Astrocyte (in vitro differentiated cells and primary cell): ENCODE measurements around the gene CYLD. TPM values are rescaled to one million over a fixed set of nuclear protein-coding genes. Genes with fewer than 3 reads are reported as not detected.

Experiments used
- DNase-seq: peaks from one replicate; pipeline ENCODE4 v3.0.0-alpha.2; 2010; ENCODE audit warnings: low read depth
- FAIRE-seq: peaks from 2 replicates; lab custom pipeline; 2011; peaks lifted over from hg19 to GRCh38; lab: Jason Lieb, UNC
- H2AFZ ChIP-seq: 2 replicates; pipeline ENCODE4 v1.6.0; 2012; ENCODE audit warnings: low read depth, low read length, inconsistent platforms
- H3K27ac ChIP-seq: 2 replicates; pipeline ENCODE4 v1.5.1; 2011; ENCODE audit warnings: low read depth, low read length, inconsistent platforms
- H3K27me3 ChIP-seq: 2 replicates; pipeline ENCODE4 v1.6.0; 2011; ENCODE audit warnings: low read length, inconsistent platforms; ENCODE audit not compliant: insufficient read depth
- H3K36me3 ChIP-seq: 2 replicates; pipeline ENCODE4 v1.5.1; 2011; ENCODE audit warnings: low read length, inconsistent platforms; ENCODE audit not compliant: insufficient read depth
- H3K4me1 ChIP-seq: 2 replicates; pipeline ENCODE4 v1.5.1; 2011; ENCODE audit warnings: low read length, inconsistent platforms; ENCODE audit not compliant: insufficient read depth
- H3K4me2 ChIP-seq: 2 replicates; pipeline ENCODE4 v1.6.0; 2012; ENCODE audit warnings: low read length, inconsistent platforms
- H3K4me3 ChIP-seq: 2 replicates; pipeline ENCODE4 v1.5.1; 2011; ENCODE audit warnings: low read depth, mild to moderate bottlenecking, low read length, inconsistent platforms; ENCODE audit not compliant: insufficient read depth
- H3K79me2 ChIP-seq: 2 replicates; pipeline ENCODE4 v1.6.0; 2012; ENCODE audit warnings: mild to moderate bottlenecking, low read length, inconsistent platforms; ENCODE audit not compliant: insufficient read depth
- H3K9ac ChIP-seq: 2 replicates; pipeline ENCODE4 v1.6.0; 2012; ENCODE audit warnings: mild to moderate bottlenecking, low read length, inconsistent platforms
- H3K9me3 ChIP-seq: 2 replicates; pipeline ENCODE4 v1.5.1; 2012; ENCODE audit warnings: low read depth, mild to moderate bottlenecking, low read length, inconsistent platforms; ENCODE audit not compliant: insufficient read depth
- H4K20me1 ChIP-seq: 2 replicates; pipeline ENCODE4 v1.6.0; 2012; ENCODE audit warnings: low read length, inconsistent platforms; ENCODE audit not compliant: insufficient read depth
- H3K27ac Mint-ChIP-seq: one replicate; pipeline ENCODE4 v1.8.0; 2021; ENCODE audit warnings: mild to moderate bottlenecking, mixed read lengths; ENCODE audit not compliant: unreplicated experiment
- H3K27me3 Mint-ChIP-seq: one replicate; pipeline ENCODE4 v1.8.0; 2021; ENCODE audit warnings: low read depth, mixed read lengths; ENCODE audit not compliant: unreplicated experiment
- H3K36me3 Mint-ChIP-seq: one replicate; pipeline ENCODE4 v1.8.0; 2021; ENCODE audit warnings: low read depth, mixed read lengths; ENCODE audit not compliant: unreplicated experiment
- H3K4me1 Mint-ChIP-seq: one replicate; pipeline ENCODE4 v1.8.0; 2021; ENCODE audit warnings: low read depth, mixed read lengths; ENCODE audit not compliant: unreplicated experiment
- H3K4me3 Mint-ChIP-seq: one replicate; pipeline ENCODE4 v1.8.0; 2021; ENCODE audit warnings: mild to moderate bottlenecking, moderate library complexity, mixed read lengths; ENCODE audit not compliant: unreplicated experiment
- H3K9me3 Mint-ChIP-seq: one replicate; pipeline ENCODE4 v1.8.0; 2021; ENCODE audit warnings: mild to moderate bottlenecking, mixed read lengths; ENCODE audit not compliant: unreplicated experiment
- EZH2 ChIP-seq: IDR thresholded peaks from 2 replicates; pipeline ENCODE4 v1.6.1; 2012; ENCODE audit warnings: mild to moderate bottlenecking, low read length, inconsistent platforms; ENCODE audit not compliant: insufficient read depth
- total RNA-seq: library from RNA; stranded (reverse); gene quantifications from 2 replicates; pipeline ENCODE4 v1.2.1, GENCODE V29; 2021
- TF ChIP-seq, protein P1 (sequence below): IDR thresholded peaks from 2 replicates; pipeline ENCODE4 v1.5.1; 2011; ENCODE audit warnings: low read depth, mild to moderate bottlenecking, inconsistent platforms, low read length, moderate library complexity; ENCODE audit not compliant: insufficient read depth

The CYLD gene
- total RNA-seq, 1 donor from 2014 or later: 34.2 TPM

DNA sequence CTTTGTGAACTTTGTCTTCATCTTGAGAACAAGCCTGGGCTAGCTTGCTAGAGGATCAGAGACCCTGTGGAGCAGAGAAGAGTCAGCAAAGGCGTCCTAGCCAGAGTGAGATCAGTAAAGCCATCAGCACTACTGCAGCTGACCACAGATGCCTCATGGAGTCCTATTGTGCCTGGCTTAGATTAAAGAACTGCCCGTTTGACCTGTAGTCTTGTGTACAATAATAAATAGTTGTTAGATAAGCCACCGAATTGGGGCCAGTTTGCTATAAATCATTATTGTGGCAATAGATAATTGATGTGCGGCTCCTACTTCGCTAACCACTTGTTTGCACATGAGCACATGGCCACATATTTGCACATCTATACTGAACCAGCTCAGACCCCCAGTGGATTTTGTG, 103.0 kb downstream of the CYLD start:
- no peaks in the 10 kb centered on the region for H4K20me1 ChIP-seq
- FAIRE-seq (no peak), DNase-seq (peak; percentile 54)
- H3K27ac ChIP-seq: no peak overlapping the region
- H3K4me1 Mint-ChIP-seq: peaks cover 13% of the 10 kb centered on the region
- no peak overlapping the region for H3K9ac ChIP-seq
- H3K27me3 Mint-ChIP-seq: peaks cover 30% of the 10 kb centered on the region
- no peaks in the 10 kb centered on the region for H3K9me3 ChIP-seq
- no peaks in the 10 kb centered on the region for H3K9me3 Mint-ChIP-seq
- no peaks in the 10 kb centered on the region for H3K79me2 ChIP-seq
- H2AFZ ChIP-seq: no peak overlapping the region
- no peak overlapping the region for H3K4me2 ChIP-seq
- H3K4me3 ChIP-seq: no peak overlapping the region
- peaks cover 11% of the 10 kb centered on the region for H3K27me3 ChIP-seq
- peak overlapping the region; percentile 60 for H3K27ac Mint-ChIP-seq
- no peaks in the 10 kb centered on the region for H3K36me3 ChIP-seq
- peaks cover 5% of the 10 kb centered on the region for H3K4me1 ChIP-seq
- H3K4me3 Mint-ChIP-seq: no peak overlapping the region
- TF ChIP-seq EZH2: no peak
- TF ChIP-seq, protein P1, sequence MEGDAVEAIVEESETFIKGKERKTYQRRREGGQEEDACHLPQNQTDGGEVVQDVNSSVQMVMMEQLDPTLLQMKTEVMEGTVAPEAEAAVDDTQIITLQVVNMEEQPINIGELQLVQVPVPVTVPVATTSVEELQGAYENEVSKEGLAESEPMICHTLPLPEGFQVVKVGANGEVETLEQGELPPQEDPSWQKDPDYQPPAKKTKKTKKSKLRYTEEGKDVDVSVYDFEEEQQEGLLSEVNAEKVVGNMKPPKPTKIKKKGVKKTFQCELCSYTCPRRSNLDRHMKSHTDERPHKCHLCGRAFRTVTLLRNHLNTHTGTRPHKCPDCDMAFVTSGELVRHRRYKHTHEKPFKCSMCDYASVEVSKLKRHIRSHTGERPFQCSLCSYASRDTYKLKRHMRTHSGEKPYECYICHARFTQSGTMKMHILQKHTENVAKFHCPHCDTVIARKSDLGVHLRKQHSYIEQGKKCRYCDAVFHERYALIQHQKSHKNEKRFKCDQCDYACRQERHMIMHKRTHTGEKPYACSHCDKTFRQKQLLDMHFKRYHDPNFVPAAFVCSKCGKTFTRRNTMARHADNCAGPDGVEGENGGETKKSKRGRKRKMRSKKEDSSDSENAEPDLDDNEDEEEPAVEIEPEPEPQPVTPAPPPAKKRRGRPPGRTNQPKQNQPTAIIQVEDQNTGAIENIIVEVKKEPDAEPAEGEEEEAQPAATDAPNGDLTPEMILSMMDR: no peak
- no peaks in the 10 kb centered on the region for H3K36me3 Mint-ChIP-seq

DNA sequence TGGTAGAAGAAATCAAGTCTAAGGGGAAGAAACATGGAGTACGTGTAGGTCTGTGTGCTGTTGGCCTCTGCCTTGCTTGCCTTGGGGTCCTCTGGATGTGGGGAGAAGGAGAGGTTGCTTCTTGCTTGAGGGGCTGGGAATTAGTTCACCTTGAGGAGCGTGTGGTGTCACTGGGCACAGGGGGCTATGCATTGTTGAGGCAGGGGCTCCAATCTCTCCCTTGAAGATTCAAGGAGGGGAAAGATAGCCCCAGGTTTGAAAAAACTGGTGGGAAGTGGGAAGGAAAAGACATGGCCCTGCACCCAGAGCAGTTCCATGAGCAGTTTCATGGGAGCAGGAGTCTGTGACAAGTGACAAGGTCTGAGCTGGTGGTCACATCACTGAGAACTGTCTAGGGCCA, 103.4 kb downstream of the CYLD start:
- H3K4me2 ChIP-seq: no peak overlapping the region
- H3K9me3 ChIP-seq: no peaks in the 10 kb centered on the region
- no peak overlapping the region for H3K27ac ChIP-seq
- no peaks in the 10 kb centered on the region for H4K20me1 ChIP-seq
- TF ChIP-seq EZH2: no peak
- TF ChIP-seq, protein P1: no peak
- Mint-ChIP-seq H3K4me3 (no peak overlapping the region), H3K27ac (no peak overlapping the region), H3K27me3 (peaks cover 26% of the 10 kb centered on the region), H3K4me1 (peaks cover 13% of the 10 kb centered on the region), H3K36me3 (no peaks in the 10 kb centered on the region), H3K9me3 (no peaks in the 10 kb centered on the region)
- peaks cover 5% of the 10 kb centered on the region for H3K4me1 ChIP-seq
- H3K79me2 ChIP-seq: no peaks in the 10 kb centered on the region
- no peak overlapping the region for H2AFZ ChIP-seq
- FAIRE-seq: no peak
- H3K4me3 ChIP-seq: no peak overlapping the region
- DNase-seq: no peak
- no peaks in the 10 kb centered on the region for H3K36me3 ChIP-seq
- H3K27me3 ChIP-seq: peaks cover 7% of the 10 kb centered on the region
- no peak overlapping the region for H3K9ac ChIP-seq

DNA sequence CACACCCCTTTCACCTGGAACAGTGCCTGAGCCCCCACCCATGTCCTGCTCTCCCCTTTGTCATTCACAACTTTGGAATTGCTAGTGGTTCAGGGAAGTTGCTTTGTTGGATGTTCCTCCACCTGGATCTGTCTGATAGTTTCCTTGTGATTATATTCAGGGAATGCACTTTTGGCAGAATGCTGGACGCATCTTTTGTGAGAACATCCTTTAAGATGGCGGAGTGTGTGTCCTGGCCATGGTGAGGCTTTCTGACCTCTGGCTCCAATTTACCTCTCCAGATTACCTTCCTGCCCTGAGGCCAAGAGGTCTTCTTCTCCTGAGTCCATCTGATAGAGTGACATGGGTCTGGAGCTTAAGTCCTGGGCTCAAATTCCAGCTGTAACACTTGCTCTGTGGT, 104.6 kb downstream of the CYLD start:
- Histone ChIP-seq H4K20me1 (no peaks in the 10 kb centered on the region), H3K27me3 (peaks cover 3% of the 10 kb centered on the region), H2AFZ (no peak overlapping the region), H3K9me3 (no peaks in the 10 kb centered on the region), H3K9ac (no peak overlapping the region), H3K79me2 (no peaks in the 10 kb centered on the region), H3K4me1 (no peaks in the 10 kb centered on the region), H3K4me3 (no peak overlapping the region), H3K27ac (no peak overlapping the region), H3K4me2 (no peak overlapping the region), H3K36me3 (no peaks in the 10 kb centered on the region)
- no peak overlapping the region for H3K4me3 Mint-ChIP-seq
- TF ChIP-seq EZH2: no peak
- TF ChIP-seq, protein P1: no peak
- FAIRE-seq: no peak
- peaks cover 18% of the 10 kb centered on the region for H3K27me3 Mint-ChIP-seq
- H3K9me3 Mint-ChIP-seq: no peaks in the 10 kb centered on the region
- H3K4me1 Mint-ChIP-seq: peaks cover 13% of the 10 kb centered on the region
- H3K36me3 Mint-ChIP-seq: no peaks in the 10 kb centered on the region
- H3K27ac Mint-ChIP-seq: no peak overlapping the region
- no peak for DNase-seq
